Glomerular visceral epithelial cell (primary cell): ENCODE results near the gene MARK2.

Experiments used
- DNase-seq: peaks from one replicate; pipeline ENCODE4 v3.0.0-alpha.2; 2016; ENCODE audit errors: extremely low spot score

MARK2 gene

GRCh38 chr11:63880403-63880790 lies 41.5 kb downstream of the MARK2 start:
- DNase-seq, result no peak

- no peak for DNase-seq
These were observed 43.8 kb downstream of the MARK2 start for GRCh38 chr11:63882555-63883242.

GRCh38 chr11:63883791-63884190 lies 44.9 kb downstream of the MARK2 start:
- DNase-seq, result no peak

GRCh38 chr11:63884196-63884932 lies 45.5 kb downstream of the MARK2 start:
- no peak for DNase-seq

- no peak for DNase-seq
These were observed 48.6 kb downstream of the MARK2 start for GRCh38 chr11:63887386-63887999.

GRCh38 chr11:63888170-63889086 lies 49.5 kb downstream of the MARK2 start:
- peak; percentile 83 for DNase-seq

GRCh38 chr11:63889344-63889743 lies 50.4 kb downstream of the MARK2 start:
- DNase-seq, result no peak

GRCh38 chr11:63890368-63890767 lies 51.5 kb downstream of the MARK2 start:
- no peak for DNase-seq

GRCh38 chr11:63892228-63892627 lies 53.3 kb downstream of the MARK2 start:
- DNase-seq, result no peak

- no peak for DNase-seq
These were observed 54.4 kb downstream of the MARK2 start for GRCh38 chr11:63893355-63893754.

GRCh38 chr11:63896071-63896470 lies 57.2 kb downstream of the MARK2 start:
- DNase-seq, result no peak

GRCh38 chr11:63897459-63898146 lies 58.7 kb downstream of the MARK2 start:
- DNase-seq, result no peak

- no peak for DNase-seq
These were observed 62.8 kb downstream of the MARK2 start for GRCh38 chr11:63901660-63902059.

- no peak for DNase-seq
These were observed 65.0 kb downstream of the MARK2 start for GRCh38 chr11:63903884-63904283.

GRCh38 chr11:63904743-63905142 lies 65.8 kb downstream of the MARK2 start:
- DNase-seq, result no peak

- no peak for DNase-seq
These were observed 66.3 kb downstream of the MARK2 start for GRCh38 chr11:63905179-63905578.

GRCh38 chr11:63906087-63906486 lies 67.2 kb downstream of the MARK2 start:
- no peak for DNase-seq

GRCh38 chr11:63906585-63906984 lies 67.7 kb downstream of the MARK2 start:
- DNase-seq, result no peak

GRCh38 chr11:63907063-63907462 lies 68.2 kb downstream of the MARK2 start:
- no peak for DNase-seq

GRCh38 chr11:63907808-63908530 lies 69.1 kb downstream of the MARK2 start:
- DNase-seq, result no peak
